Measurements from ENCODE around the gene CMIP. TPM values are rescaled to one million over a fixed set of nuclear protein-coding genes. Genes with fewer than 3 reads are reported as not detected.

The CMIP gene
- total RNA-seq, 1 experiment from 2014 or later, result 9.5 TPM

- no peak for DNase-seq (ENCODE audit: low read depth)
Observed at GRCh38 chr16:81581107-81581506, 136.5 kb downstream of the CMIP start.

GRCh38 chr16:81582655-81583441 lies 138.2 kb downstream of the CMIP start:
- DNase-seq (ENCODE audit: low read depth), result no peak

GRCh38 chr16:81583893-81584631 lies 139.5 kb downstream of the CMIP start:
- peak; percentile 63 for DNase-seq (ENCODE audit: low read depth)

GRCh38 chr16:81585785-81586184 lies 141.2 kb downstream of the CMIP start:
- DNase-seq (ENCODE audit: low read depth), result no peak

DNA sequence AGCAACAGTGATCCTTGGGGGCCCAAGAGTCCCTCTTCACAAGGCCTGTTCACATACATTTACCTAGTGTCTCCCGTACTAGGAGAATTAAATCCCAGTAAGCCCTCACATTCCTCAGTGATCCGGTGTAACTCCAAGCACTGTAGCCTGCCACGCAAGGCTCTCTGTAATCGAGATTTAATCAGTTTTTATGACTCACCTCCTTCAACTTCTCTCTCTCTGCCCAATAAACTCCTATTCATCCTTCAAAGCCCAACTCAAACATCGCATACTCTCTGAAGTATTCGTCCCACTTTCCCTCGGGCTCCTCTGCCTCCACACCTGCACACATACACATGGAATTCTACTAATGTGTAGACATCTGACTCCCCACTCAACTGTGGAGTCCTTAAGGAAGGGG lies 141.8 kb downstream of the CMIP start:
- peak; percentile 51 for DNase-seq (ENCODE audit: low read depth)

- DNase-seq (ENCODE audit: low read depth), result no peak
Observed at GRCh38 chr16:81586977-81587625, 142.5 kb downstream of the CMIP start.

DNA sequence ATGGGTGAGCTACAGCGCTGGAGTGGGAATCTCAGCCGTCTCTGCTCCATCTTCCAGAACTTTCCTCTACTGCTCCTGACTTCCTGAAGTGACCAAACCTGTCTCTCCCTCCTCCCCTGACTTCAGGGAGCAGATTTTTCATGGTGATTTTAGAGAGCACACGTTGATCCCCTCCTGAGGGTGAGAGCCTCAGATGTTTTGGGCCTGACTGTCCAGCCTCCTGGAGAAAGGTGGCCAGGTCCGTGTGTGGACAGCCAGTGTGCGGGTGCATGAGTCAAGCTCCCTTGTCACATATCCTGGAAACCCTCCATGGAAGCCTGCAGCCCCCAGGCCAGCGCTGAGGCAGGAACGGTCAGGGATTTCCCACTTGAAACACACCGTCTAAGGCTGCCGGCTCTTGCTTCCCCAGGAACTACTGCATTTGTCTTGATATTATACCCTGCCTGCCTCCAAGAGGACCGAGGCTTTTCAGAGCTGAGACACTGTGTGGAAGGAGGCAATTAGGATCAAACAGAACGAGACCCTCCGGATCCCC lies 143.1 kb downstream of the CMIP start:
- no peak for DNase-seq (ENCODE audit: low read depth)

- DNase-seq (ENCODE audit: low read depth), result no peak
Observed at GRCh38 chr16:81588326-81589081, 143.9 kb downstream of the CMIP start.

DNA sequence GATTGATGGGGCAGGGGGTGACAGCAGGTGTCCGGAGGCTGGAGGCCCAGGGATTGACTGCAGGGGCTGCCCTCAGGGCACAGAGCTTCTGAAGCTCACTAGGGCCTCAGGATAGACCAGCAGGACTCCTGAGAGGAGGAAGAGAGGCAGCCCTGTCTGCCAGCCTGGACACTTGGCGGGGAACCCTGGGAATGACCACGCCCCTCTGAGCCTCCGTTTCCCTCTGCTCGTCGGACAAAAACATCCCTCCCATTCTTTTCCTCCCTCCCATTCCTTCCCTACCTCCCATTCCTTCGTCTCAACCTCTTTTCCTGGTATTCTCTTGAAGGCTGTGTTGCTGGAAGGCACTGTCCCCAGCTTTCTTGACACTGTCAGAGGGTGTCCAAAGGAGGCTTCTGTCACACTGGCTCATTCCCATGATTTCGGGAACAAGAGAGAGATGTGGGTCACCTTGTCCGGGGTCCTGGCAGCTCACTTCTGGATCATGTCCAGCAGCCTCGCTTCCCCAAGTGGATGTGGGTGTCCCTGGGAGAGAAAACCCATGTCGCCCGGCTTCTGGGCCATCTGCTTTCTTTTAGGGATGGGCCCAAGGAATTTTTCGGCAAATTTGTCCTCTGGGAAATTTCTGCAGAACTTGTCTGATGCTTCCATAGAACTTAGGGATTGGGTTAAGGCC lies 145.5 kb downstream of the CMIP start:
- no peak for DNase-seq (ENCODE audit: low read depth)

GRCh38 chr16:81590714-81591544 lies 146.3 kb downstream of the CMIP start:
- no peak for DNase-seq (ENCODE audit: low read depth)

GRCh38 chr16:81591545-81591870 lies 146.9 kb downstream of the CMIP start:
- no peak for DNase-seq (ENCODE audit: low read depth)

- DNase-seq (ENCODE audit: low read depth), result no peak
Observed at GRCh38 chr16:81592353-81592866, 147.8 kb downstream of the CMIP start.

DNA sequence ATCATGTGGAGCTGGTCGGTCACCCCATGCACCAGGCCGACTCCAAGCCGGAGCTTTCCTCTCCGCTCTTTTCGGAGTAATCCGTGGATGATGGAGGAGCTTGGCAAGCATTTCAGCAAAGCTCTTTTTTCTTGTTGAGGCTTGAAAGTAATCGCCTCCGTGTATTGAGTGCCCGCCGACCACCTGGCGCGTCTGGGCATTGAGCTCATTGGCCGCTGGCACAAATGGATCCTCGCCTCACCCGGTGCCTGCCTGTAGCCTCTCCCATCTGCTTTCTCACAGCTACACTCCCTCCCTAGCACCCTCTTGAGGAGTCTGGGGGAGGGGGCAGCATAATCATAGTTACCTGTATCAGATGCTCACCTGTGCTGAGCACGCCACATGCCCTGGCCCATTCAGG lies 148.9 kb downstream of the CMIP start:
- DNase-seq (ENCODE audit: low read depth), result no peak

- no peak for DNase-seq (ENCODE audit: low read depth)
Observed at GRCh38 chr16:81595629-81596292, 151.2 kb downstream of the CMIP start.

- no peak for DNase-seq (ENCODE audit: low read depth)
Observed at GRCh38 chr16:81597079-81597658, 152.6 kb downstream of the CMIP start.

- DNase-seq (ENCODE audit: low read depth), result no peak
Observed at GRCh38 chr16:81598083-81598482, 153.5 kb downstream of the CMIP start.

GRCh38 chr16:81599034-81599744 lies 154.6 kb downstream of the CMIP start:
- DNase-seq (ENCODE audit: low read depth), result no peak

DNA sequence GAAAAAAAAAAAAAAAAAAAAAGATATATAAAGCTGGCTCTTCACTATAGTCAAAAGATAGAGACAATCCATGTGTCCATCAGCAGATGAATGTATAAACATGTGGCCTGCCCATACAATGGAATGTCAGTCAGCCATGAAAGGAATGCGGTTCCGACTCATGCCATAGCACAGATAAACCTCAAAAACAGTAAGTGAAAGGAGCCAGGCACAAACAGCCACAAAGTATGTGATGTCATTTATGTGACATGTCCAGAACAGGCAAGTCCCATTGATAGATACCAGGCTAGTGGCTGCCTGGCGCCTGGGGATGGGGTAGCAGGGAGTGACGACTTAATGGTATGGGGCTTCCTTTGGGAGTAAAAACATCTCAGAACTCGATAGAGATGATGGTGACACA lies 155.7 kb downstream of the CMIP start:
- peak; percentile 81 for DNase-seq (ENCODE audit: low read depth)
